Measurements from ENCODE around the gene GPR143.

GPR143 gene

GRCh38 chrX:9708086-9708485, 57.6 kb downstream of the GPR143 start:
- H3K4me3 ChIP-seq (ENCODE audit: low read length), result no peak overlapping the region
- no peak for TF ChIP-seq ZNF274 (IDR thresholded peaks at IDR 0.05; ENCODE audit: low read depth, low read length)

DNA sequence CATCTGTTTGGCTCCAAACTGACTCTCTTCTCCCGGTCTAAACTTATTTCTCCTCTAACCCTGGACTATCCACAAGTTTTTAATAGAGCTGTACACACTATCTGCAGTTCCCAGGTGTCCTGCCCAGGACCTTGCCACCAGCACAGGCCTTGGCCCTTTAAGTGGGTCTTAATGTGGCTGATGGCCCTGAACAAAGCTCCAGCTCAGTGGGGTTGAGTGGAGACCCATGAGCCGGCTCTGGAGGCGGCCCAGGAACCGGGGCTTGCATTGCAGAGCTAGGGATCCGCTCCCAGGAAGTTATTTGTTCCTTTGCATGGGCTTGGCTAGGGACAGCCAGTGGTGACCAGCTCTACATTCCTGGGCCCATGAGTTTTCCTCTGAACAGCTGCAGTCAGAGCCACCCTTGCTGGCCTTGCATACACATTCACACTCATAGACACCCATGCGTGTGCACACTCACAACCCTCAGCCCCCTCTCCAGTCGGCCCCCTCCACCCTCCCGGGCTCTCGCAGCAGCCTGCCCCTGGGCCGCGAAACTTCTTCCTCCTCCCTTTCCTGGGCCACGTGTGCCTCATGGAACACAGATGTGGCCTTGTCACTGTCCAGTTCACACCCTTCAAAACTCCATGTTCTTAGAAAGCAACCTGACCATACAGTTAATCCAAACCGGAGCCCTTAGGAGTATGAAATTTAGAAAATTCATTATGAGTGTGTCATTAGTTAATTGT, 58.2 kb downstream of the GPR143 start:
- no peak for TF ChIP-seq ZNF274 (IDR thresholded peaks at IDR 0.05; ENCODE audit: low read depth, low read length)
- H3K4me3 ChIP-seq (ENCODE audit: low read length), result no peak overlapping the region

- no peak overlapping the region for H3K4me3 ChIP-seq (ENCODE audit: low read length)
- TF ChIP-seq ZNF274 (IDR thresholded peaks at IDR 0.05; ENCODE audit: low read depth, low read length), result no peak
These were observed 59.2 kb downstream of the GPR143 start for GRCh38 chrX:9706421-9706820.

DNA sequence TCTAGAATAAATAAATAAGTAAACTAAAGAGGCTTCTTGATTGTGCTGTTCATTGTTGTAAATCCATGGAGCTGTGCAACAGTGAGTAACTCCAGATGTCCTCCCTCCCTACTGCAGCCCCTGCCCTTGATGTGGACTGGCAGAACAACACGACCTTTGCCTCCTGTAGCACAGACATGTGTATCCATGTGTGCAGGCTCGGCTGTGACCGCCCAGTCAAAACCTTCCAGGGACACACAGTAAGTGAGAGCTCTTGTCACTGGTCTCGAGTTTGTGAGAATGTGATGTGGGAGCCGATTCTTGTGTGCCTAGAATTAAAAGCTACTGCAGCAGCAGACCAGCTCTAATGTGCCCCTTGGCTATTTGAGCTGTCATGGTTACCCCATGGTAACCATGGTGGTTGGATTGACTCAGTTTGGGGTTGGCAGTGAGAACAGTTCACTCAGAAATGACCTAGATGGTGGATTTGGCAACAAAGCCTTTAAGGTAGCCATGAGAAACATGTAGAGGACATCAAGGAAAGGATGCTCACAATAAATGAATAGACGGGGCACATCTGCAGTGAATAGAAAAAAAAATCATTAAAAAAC, 60.7 kb downstream of the GPR143 start:
- TF ChIP-seq ZNF274 (IDR thresholded peaks at IDR 0.05; ENCODE audit: low read depth, low read length), result no peak
- no peak overlapping the region for H3K4me3 ChIP-seq (ENCODE audit: low read length)

- no peak for TF ChIP-seq ZNF274 (IDR thresholded peaks at IDR 0.05; ENCODE audit: low read depth, low read length)
- no peak overlapping the region for H3K4me3 ChIP-seq (ENCODE audit: low read length)
These were observed 62.2 kb downstream of the GPR143 start for GRCh38 chrX:9703406-9703805.

DNA sequence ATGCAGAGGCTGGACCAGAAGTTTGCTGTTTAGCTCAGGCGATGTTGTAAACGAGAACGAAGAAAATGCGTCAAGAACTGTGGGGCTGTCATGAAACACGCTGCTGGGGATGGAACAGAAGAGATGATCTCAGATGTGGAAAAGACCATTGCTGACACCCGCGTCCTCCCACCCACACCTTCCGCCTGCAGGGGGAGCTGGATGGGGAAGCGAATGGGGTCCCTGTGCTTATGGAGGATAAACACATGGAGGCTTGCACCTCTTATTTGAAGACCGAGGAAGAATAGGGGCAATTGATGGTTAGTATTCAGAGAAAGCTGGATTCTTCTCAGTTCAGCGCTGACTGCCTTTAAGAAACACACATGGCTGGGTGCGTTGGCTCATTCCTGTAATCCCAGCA, 63.9 kb downstream of the GPR143 start:
- no peak for TF ChIP-seq ZNF274 (IDR thresholded peaks at IDR 0.05; ENCODE audit: low read depth, low read length)
- no peak overlapping the region for H3K4me3 ChIP-seq (ENCODE audit: low read length)

DNA sequence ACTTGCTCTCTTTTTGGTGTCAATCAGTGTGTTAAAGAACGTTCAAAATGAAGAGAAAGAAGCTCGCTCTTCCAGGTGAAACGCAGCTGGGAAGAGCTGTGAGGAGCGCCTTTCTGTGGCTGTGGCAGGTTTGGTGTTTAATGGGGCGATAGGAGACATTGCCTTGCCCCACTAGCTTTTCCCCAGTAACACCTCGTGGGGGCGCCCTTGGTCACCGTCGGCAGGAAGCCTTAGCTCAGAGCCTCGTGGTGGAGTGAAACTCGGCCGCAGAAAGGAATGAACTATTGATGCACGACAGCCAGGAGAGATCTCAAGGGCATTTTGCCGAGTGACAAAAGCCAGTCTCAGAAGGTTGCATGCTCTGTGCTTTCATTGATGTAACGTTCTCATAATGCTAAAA, 65.1 kb downstream of the GPR143 start:
- H3K4me3 ChIP-seq (ENCODE audit: low read length), result no peak overlapping the region
- no peak for TF ChIP-seq ZNF274 (IDR thresholded peaks at IDR 0.05; ENCODE audit: low read depth, low read length)

- TF ChIP-seq ZNF274 (IDR thresholded peaks at IDR 0.05; ENCODE audit: low read depth, low read length), result no peak
- H3K4me3 ChIP-seq (ENCODE audit: low read length), result no peak overlapping the region
These were observed 67.1 kb downstream of the GPR143 start for GRCh38 chrX:9698576-9698975.

GRCh38 chrX:9693307-9694001, 72.2 kb downstream of the GPR143 start:
- no peak for TF ChIP-seq ZNF274 (IDR thresholded peaks at IDR 0.05; ENCODE audit: low read depth, low read length)
- no peak overlapping the region for H3K4me3 ChIP-seq (ENCODE audit: low read length)

- TF ChIP-seq ZNF274 (IDR thresholded peaks at IDR 0.05; ENCODE audit: low read depth, low read length), result no peak
- no peak overlapping the region for H3K4me3 ChIP-seq (ENCODE audit: low read length)
These were observed 75.6 kb downstream of the GPR143 start for GRCh38 chrX:9690046-9690445.

GRCh38 chrX:9688833-9689232, 76.8 kb downstream of the GPR143 start:
- TF ChIP-seq ZNF274 (IDR thresholded peaks at IDR 0.05; ENCODE audit: low read depth, low read length), result no peak
- no peak overlapping the region for H3K4me3 ChIP-seq (ENCODE audit: low read length)

DNA sequence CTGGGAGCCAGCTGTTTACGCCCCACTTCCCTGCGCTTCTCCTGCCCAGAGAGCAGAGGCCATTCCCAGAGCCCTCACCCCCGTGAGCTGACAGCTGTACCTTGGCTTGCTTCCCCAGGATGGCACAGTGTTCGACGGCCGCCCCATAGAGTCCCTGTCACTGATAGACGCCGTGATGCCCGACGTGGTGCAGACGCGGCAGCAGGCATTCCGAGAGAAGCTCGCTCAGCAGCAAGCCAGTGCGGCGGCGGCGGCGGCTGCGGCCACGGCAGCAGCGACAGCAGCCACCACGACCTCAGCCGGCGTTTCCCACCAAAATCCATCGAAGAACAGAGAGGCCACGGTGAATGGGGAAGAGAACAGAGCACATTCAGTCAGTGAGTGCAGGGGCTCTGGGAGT, 77.7 kb downstream of the GPR143 start:
- H3K4me3 ChIP-seq (ENCODE audit: low read length), result no peak overlapping the region
- TF ChIP-seq ZNF274 (IDR thresholded peaks at IDR 0.05; ENCODE audit: low read depth, low read length), result no peak

GRCh38 chrX:9683350-9683749, 82.3 kb downstream of the GPR143 start:
- TF ChIP-seq ZNF274 (IDR thresholded peaks at IDR 0.05; ENCODE audit: low read depth, low read length), result no peak
- H3K4me3 ChIP-seq (ENCODE audit: low read length), result no peak overlapping the region

DNA sequence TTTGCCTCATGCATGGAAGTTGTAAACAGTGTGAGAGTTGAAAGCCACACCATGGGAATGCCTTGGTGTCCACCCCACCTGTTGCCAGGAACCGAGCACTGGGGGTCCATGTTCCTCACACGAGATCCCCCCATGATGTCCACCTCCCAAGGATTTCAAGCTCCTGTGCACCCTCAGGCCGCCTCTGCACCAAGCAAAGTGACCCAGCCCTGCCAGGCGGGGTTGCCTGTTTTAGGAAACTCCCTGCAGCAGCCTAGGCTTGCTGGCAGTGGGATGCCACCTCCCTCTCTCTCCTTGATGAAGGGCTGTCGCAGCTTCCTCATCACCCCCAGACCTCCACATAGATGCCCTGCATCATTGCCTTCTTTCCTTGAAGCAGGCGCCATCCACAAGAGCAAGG, 82.8 kb downstream of the GPR143 start:
- no peak overlapping the region for H3K4me3 ChIP-seq (ENCODE audit: low read length)
- TF ChIP-seq ZNF274 (IDR thresholded peaks at IDR 0.05; ENCODE audit: low read depth, low read length), result no peak

GRCh38 chrX:9682456-9682855, 83.2 kb downstream of the GPR143 start:
- no peak for TF ChIP-seq ZNF274 (IDR thresholded peaks at IDR 0.05; ENCODE audit: low read depth, low read length)
- no peak overlapping the region for H3K4me3 ChIP-seq (ENCODE audit: low read length)

Measured in GM08714 (cell line).